ENCODE data around the gene HMCES.
"Not testable (repeated sequence)": the region's sequence is repeated elsewhere in the genome, so short reads cannot be mapped to it uniquely, and the experiment has no call there.

The HMCES gene

DNA sequence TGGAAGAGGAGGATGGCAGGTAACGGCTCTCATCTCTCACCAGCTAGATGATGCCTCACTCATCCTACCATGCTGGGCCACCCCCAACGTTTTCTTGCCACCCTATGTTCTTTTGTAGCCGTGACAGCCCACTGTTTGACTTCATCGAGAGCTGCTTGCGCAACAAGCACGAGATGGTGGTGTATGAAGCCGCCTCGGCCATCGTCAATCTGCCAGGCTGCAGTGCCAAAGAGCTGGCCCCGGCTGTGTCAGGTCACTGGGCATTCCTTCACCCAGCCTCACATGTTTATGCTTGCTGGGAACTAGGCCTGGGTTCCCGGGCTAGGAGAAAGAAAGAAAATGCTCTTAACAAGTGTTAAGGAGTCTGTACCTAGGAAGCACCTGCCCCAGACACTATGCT lies 21.1 kb upstream of the HMCES start:
- no peak for DNase-seq (ENCODE audit: low read depth in 2 of 2)

GRCh38 chr3:129259612-129260477 lies 18.8 kb upstream of the HMCES start:
- DNase-seq (ENCODE audit: low read depth in 2 of 2): no peak

GRCh38 chr3:129260606-129261005 lies 18.1 kb upstream of the HMCES start:
- DNase-seq (ENCODE audit: low read depth in 2 of 2): no peak

DNA sequence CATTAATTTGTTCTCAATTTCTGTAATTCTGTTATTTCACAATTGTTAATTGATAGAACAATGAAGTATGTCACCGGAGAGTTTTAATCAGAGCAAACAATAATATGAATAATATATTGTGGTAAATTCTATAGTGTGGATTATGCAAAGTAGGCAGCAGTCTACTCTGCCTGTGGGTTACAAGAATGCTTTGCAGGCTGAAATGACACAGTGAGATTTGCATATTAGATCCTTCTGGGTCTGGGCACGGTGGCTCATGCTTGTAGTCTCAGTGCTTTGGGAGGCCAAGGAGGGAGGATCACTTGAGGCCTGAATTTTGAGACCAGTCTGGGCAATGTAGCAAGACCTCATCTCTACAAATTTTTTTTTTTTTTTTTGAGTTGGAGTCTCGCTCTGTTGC lies 16.8 kb upstream of the HMCES start:
- no peak for DNase-seq (ENCODE audit: low read depth in 2 of 2)

GRCh38 chr3:129263161-129263910 lies 15.3 kb upstream of the HMCES start:
- no peak for DNase-seq (ENCODE audit: low read depth in 2 of 2)

DNA sequence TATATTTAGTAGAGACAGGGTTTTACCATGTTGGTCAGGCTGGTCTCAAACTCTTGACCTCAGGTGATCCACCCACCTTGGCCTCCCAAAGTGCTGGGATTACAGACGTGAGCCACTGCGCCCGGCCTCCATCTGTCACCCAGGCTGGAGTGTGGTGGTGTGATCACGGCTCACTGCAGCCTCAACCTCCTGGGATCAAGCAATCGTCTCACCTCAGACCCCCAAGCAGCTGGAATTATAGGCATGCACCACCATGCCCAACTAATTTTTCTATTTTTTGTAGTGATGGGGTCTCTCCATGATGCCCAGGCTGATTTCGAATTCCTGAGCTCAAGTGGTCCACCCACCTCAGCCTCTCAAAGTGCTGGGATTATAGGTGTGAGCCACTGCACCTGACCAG lies 13.7 kb upstream of the HMCES start:
- not testable (repeated sequence) for DNase-seq (ENCODE audit: low read depth in 2 of 2)

GRCh38 chr3:129266651-129267050 lies 12.0 kb upstream of the HMCES start:
- DNase-seq (ENCODE audit: low read depth in 2 of 2): no peak

- DNase-seq (ENCODE audit: low read depth in 2 of 2): no peak
These were observed 10.3 kb upstream of the HMCES start for GRCh38 chr3:129268396-129268795.

- no peak for DNase-seq (ENCODE audit: low read depth in 2 of 2)
These were observed 7.0 kb upstream of the HMCES start for GRCh38 chr3:129271674-129272073.

DNA sequence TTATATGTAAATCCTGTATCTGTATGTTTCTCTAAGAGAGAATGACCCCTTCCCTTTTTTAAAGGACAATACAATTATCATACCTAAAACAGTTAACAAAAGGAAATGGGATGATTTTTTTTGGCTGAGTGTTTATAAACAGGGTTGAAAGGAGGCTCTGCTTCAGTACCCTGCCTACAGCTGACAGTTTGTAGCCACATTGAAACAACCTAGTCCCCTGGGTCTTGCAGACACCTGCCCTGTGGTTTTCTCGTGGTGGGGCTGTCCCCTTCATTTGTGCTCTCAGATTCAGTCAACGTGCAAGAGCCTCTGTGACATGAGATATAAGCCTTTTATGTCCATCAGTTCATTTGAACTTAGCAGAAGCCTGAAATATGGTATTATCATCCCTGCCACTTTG lies 2.3 kb upstream of the HMCES start:
- no peak for DNase-seq (ENCODE audit: low read depth in 2 of 2)

DNA sequence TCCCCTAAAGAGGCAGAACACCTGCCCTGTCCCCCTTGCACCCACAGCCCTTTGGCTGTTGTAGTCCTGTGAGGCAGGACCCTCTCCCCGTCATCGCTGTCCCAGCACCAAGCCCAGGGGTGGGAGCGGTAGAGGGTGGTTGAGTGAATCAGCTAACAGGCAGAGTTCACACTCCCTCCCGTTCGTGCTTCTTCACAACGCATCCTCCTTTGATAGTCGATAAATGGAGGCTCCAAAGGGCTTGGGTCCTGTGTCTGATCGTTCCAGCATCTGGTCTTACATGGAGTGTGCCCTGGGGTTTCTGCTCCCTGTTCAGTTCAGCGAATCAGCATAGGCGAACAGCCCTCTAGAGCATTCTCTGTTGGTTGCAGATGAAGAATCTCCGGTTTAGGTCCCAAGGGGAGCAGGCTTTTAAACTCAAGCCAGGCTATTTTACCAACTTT lies 820 bp upstream of the HMCES start:
- DNase-seq (ENCODE audit: low read depth in 2 of 2): no peak

DNA sequence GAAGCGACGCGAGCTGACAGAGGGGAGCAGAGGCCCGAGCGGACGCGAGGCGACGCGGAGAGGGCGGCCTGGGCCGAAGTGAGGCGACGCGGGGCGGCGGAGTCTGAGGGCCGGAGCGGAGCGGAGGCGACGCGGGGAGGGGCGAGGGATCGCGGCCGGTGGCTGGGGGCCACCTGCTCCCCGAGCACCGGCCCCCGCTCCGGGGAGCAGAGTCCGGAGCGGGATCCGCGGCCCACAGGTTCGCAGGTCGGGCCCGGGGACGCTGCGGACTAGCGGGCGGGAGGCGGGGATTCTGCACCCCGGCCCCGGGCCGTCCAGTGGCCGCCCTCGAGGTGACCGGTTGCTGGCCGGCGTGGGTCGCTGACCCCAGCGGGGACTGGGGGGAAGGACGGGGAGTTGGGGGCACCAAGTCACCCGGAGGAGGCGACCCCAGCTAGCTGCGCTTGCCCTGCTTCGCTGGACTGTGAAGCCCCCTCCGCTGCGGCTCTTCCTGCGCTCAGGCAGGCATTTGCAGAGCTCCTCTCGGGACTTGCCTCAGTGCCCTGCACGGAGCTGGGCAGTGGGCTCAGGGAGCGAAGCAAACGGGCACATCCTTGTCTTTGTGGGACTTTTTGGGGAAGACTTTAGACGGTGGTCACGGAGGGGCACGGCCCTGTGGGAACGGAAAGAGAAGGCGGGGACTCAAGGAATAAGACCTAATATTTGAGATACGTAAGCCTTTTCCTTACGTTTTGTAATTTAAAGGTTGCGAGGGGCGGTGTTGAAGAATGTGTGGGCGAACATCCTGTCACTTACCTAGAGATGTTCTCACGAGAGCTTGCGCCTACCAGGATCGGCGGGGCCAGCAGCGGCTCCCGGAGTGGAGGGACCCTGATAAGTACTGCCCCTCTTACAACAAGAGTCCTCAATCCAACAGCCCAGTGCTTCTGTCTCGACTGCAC lies 566 bp downstream of the HMCES start:
- DNase-seq (ENCODE audit: low read depth in 2 of 2): peak; percentile 55 to 60

DNA sequence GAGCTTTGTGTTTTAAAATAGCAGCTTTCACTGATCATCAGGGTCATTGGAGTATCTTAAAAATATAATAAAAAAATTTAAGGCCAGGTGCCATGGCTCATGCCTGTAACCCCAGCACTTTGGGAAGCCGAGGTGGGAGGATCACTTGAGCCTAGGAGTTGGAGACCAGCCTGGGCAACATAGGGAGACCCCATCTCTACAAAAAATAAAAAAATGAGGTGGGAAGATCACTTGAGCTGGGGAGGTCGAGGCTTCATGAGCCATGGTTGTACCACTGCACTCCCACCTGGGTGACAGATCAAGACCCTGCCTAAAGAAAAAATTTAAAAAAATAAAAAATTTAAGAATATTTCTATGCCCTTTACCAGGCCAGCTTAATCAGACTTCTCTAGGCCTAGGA lies 1.5 kb downstream of the HMCES start:
- DNase-seq (ENCODE audit: low read depth in 2 of 2): no peak

DNA sequence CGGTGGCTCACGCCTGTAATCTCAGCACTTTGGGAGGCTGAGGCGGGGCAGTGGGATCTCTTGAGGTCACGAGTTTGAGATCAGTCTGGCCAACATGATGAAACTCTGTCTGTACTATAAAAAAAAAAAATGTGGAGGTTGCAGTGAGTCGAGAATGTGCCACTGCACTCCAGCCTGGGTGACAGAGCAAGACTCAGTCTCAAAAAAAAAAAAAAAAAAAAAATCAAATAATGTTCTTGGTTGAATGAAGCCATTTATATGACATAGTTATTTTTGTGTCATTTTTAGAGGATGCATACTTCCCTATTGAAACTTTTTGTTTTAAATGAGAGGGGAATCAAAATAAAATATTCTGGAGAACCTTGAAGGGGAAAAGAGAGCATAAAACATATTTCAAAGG lies 3.1 kb downstream of the HMCES start:
- DNase-seq (ENCODE audit: low read depth in 2 of 2): no peak

- DNase-seq (ENCODE audit: low read depth in 2 of 2): no peak
These were observed 4.2 kb downstream of the HMCES start for GRCh38 chr3:129282727-129283327.

DNA sequence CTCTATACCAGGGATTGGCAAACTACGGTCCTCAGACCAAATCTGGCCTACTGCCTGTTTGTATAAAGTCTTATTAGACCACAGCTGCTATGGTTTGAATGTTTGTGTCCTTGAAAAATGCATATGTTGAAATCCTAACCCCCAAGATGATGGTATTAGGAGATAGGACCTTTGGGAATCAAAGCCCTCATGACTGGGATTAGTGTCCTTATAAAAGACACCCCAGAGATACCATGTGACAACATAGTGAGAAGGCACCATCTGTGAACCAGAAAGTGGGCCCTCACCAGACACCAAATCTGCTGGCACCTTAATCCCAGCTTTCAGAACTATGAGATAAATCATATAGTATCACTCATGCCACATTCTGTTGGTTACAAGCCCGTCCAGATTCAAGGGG lies 7.4 kb downstream of the HMCES start:
- DNase-seq (ENCODE audit: low read depth in 2 of 2): no peak

GRCh38 chr3:129288446-129288845 lies 9.8 kb downstream of the HMCES start:
- DNase-seq (ENCODE audit: low read depth in 2 of 2): no peak

- DNase-seq (ENCODE audit: low read depth in 2 of 2): no peak
These were observed 10.7 kb downstream of the HMCES start for GRCh38 chr3:129289201-129289921.

GRCh38 chr3:129291236-129291886 lies 12.7 kb downstream of the HMCES start:
- DNase-seq (ENCODE audit: low read depth in 2 of 2): no peak

DNA sequence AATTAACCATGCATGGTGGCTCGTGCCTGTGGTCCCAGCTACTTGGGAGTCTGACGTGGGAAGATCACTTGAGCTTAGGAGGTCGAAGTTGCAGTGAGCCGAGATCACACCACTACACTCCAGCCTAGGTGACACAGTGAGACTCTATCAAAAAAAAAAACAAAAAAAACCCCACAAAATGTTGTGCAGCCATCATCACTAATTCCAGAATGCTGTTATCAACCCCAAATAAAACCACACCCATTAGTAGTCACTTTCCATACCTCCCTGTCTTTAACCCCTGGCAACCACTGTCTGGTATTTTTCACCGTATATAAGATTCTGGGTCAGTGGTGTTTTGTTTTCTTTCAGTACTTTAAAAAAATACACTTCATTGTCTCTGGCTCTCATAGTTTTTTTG lies 16.6 kb downstream of the HMCES start:
- no peak for DNase-seq (ENCODE audit: low read depth in 2 of 2)
